H54 (cell line): ENCODE measurements around the gene CHST15.

Experiments
- DNase-seq: peaks from one replicate; pipeline ENCODE4 v3.0.0; 2011; ENCODE audit warnings: low spot score, mixed read lengths; ENCODE audit not compliant: insufficient read length
- FAIRE-seq: peaks from 3 replicates; lab custom pipeline; 2011; peaks lifted over from hg19 to GRCh38; lab: Jason Lieb, UNC
- POLR2A ChIP-seq: IDR thresholded peaks from 2 replicates; pipeline ENCODE4 v1.6.1; 2011; ENCODE audit warnings: low read depth, mild to moderate bottlenecking, low read length

Gene CHST15

DNA sequence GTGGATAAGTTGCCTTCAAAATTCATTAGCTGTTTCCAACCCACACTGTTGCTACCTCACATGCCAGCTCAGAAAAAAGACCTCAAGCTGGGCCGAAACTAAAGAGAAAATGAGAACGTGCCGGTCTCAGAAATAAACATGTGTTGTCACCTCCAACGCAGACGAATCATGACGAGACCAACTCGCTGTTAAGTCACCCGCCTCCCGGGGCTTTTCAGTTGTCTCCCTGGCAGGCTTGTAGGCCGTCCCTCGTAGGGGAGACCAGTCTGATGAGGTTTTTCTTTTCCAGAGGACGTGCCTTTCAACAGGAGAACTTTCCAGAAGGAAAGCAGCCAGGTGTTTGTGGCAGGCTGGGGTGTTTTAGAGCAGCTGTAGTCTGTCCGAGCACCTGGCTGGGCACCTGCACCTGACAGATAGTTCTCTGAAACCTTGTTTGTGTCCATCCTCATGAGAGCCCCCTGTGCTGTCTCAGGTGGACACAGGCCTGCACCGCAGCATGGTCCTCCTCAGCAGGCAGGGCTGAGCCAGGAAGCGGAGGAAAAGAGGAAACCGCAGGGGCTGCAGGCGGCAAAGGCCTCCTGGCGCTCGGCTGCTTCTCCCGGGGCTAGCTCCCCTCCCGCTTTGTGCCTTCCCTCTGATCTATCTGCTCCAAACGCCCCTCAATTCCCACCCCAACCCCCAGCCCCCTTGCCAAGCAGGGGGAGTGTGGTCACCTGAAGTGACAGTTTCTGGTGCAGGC lies 78.8 kb downstream of the CHST15 start:
- DNase-seq: no peak
- FAIRE-seq: no peak
- no peak for TF ChIP-seq POLR2A

DNA sequence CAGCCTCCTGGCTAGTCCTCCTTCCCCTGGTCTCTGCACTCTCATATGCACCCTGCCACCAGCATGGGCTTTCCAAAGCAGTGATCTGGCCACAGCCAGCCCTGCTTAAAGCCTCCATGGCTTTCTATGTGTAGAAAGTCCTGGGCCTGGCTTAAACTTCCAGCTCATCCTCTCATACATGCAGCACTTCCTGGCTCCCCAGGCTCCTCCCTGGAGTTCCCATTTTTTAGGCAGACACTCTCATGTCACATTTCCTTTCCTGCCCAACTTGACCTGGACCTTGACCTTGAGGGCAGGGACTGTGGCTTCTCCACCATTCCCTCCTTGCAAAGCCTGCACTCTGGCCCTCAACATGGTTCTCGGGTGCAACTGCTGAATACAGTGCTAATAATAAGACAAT lies 79.5 kb downstream of the CHST15 start:
- DNase-seq (no peak), FAIRE-seq (no peak)
- no peak for TF ChIP-seq POLR2A

DNA sequence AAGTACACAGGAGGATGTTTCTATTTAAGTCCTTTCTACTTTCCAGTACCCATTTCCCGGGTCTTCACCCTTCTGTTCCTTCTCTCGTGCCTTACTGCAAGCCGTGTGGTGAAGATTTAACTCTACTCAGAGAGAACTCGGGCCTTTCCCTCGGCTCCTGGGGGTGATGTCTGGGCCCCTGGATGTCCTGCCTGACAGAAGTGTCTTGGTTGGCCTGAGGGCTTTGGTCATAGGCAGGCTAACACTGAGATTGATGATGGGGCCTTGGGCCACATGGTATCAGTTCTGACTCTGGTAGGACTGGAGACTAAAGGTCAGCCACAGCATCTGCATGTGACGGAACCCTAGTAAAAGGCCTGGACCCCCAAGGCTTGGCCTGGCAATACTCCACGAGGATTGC lies 80.4 kb downstream of the CHST15 start:
- FAIRE-seq (no peak), DNase-seq (no peak)
- TF ChIP-seq POLR2A: no peak

DNA sequence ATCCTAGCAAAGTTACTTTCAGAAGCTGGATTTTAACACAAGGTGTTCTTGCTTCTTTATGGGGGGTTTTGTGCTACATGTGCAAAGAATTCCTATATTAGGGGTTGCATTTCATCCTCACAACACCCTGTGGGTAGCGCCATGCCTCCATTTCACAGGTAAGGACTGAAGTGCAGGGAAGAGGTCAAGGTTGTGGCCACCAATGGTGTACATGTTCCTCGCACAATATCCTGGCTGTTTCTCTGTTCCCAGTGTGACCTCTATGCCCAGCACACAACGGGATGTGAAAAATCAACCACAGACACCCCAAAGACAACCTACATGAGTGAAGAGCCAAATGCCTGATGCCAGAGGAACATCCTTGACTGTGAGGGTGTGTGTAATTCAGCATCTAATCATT lies 80.8 kb downstream of the CHST15 start:
- no peak for TF ChIP-seq POLR2A
- DNase-seq: no peak
- FAIRE-seq: no peak

DNA sequence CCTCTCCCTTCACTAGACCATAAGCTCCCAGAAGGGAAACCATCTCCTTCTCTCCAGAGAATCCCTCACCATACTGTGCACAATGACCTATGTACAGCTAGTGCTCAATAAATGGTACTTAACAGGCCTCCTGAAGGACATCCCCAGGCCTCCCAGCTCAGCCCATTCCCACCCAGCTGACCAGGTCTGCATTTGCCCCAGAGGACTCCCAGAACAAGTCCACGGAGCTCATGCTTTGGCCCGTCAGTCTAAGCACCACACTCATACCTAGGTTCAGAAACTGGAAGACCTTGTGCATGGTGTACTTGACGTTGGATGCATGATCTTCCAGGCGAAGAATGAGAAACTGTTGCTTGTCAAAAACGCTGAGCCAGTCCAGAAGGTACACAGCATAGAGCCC lies 81.3 kb downstream of the CHST15 start:
- no peak for TF ChIP-seq POLR2A
- no peak for FAIRE-seq
- no peak for DNase-seq

DNA sequence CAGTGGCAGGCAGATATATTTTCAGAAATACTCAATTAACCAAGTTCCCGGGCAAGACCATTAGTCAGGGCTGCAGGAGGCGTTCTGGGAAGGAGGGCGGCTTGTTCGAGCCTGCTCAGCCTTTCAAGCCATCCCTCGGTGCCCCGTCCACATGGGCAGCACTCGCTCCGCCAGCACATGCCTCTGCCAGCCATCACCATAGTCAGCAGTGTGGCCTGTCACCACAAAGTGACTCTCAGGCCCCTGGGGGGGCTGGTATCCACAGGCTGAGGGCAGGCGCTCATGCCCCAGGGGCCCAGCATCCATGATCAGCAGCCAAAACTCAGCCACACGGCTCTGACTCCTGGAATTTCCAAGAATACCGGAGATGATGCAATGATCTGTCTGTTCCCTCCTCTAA lies 81.9 kb downstream of the CHST15 start:
- no peak for TF ChIP-seq POLR2A
- DNase-seq (no peak), FAIRE-seq (no peak)

DNA sequence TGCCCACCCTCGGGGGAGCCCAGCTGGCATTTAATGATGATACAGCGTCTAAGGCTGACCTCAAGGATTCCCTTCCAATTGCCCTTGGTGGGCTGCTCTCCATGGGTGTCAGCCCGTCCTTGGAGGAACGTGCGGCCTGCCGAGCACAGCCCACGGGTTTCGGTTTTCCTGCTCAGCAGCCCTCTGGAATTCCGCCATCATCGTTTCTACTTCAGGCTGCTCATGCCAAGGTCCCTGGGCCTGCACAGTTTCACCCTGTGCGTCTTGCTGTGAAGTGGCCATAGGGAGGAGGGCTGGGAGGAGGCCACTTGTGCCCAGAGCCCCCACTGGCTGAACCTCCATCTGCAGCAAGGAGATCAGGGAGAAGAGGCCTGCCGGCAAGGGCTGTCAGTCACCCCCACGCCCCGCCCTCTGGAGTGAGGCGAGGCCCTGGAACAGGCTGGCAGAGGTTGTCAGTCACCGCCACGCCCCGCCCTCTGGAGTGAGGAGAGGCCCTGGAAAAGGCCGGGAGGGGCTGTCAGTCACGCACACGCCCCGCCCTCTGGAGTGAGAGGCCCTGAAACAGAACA lies 82.8 kb downstream of the CHST15 start:
- no peak for TF ChIP-seq POLR2A
- DNase-seq: no peak
- no peak for FAIRE-seq

DNA sequence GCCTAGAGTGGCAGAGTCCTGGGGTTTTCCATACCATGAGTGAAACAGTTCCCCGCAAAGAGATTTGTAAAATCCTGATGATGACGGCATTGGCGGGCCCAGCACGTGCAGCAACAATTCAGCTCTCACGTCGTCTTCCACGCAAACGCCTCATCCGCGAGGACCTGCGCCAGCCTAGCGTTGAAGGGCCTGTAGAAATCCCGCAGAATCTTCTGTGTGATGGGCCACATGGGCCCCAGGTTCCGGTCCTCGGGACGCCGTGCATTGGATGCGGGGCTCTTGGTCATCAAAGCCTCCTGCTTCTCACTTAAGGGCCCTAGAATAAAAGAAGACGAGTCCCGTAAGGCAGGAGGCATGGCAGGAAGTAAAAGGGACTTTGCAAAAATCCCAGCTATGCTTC lies 83.4 kb downstream of the CHST15 start:
- no peak for DNase-seq
- FAIRE-seq: no peak
- TF ChIP-seq POLR2A: no peak

DNA sequence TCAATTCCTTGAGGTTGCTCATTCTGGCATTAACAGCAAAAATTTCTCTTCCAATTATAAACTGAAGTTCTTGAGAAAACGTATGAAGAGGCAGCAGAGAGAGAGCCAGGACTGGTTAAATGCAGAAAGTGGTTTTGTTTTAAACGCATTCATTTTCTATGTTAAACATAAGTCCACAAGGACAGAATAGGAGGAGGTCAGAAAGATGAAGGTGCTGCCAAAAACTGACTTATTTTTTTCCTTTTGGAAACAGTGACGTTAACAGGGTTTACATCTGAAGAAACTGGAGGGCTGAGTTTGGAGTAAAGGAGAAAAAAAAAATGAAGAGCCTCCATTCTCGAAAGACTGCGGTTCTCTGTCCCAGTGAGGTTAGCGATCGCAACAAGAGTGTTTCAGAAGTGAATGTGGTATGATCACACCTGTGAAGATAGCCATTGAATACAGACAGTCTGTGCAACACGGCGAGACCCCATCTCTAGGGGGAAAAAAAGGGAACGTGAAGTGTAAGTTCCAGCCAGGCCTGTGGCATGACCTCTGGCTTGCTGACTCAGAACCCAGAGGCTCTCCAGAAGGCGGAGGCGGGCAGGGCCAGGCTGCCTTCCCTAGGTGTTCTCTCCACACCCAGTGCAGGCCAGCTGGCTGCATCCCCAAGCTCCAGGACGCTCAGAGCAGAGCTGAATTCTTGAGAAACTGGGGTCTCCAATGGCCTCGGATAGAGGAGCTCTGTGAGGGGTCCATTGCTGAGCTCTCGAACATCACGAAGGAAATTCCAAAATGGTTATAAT lies 84.0 kb downstream of the CHST15 start:
- no peak for FAIRE-seq
- DNase-seq: no peak
- TF ChIP-seq POLR2A: no peak

DNA sequence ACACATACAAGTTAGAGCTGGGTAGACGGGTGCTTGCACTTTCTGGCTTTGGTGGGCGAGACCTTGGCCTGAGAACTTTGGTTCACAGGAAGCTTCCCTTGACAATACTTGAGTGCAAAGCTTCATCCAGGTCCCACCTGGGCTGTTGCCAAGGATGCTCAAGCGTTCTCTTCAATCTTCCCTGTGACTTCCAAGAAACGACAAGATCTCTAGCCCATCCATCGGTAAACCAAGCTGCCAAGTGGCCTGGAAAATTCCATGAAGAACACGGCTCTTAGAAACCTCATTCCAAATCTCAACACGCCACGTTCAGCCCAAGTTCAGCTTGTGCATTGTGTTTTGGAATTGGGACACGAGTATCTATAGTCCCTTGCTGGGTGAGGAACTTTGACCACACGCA lies 84.7 kb downstream of the CHST15 start:
- FAIRE-seq (no peak), DNase-seq (no peak)
- no peak for TF ChIP-seq POLR2A

DNA sequence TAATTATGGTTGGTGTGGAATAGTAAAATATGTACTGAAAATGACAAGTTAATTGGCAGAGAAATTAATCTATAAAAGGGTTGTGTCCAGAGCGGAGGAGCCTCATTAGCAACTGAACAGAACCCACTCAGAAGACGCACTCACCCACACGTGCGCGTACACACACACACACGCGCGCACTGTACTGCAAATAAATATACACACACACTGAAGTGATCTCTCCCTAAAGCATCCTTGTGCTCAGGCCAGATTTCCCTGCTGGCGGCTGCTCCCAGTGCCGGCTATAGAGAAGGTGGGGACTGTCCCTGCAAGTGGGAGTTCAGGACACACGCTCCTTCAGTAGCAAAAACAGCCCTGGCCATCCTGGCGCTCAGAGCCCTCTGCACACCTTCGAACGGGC lies 85.2 kb downstream of the CHST15 start:
- no peak for TF ChIP-seq POLR2A
- FAIRE-seq (no peak), DNase-seq (no peak)

DNA sequence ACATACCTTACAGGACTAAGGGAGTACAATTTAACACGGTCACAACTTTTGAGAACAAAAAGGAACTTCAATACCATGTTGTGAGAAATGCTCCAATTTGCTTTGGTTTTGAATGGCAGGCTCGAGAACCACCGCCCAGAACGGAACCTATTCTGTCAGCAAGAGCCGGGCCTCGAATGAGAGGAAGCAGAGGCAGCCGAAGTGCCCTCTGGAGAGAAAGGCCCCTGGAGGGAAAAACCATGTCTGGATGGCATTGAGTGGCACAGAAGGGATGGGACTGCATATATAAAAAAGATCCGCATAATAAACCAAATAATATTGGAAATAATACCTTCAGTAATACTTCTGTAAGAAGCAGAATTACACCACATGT lies 85.6 kb downstream of the CHST15 start:
- TF ChIP-seq POLR2A: no peak
- no peak for FAIRE-seq
- DNase-seq: no peak

DNA sequence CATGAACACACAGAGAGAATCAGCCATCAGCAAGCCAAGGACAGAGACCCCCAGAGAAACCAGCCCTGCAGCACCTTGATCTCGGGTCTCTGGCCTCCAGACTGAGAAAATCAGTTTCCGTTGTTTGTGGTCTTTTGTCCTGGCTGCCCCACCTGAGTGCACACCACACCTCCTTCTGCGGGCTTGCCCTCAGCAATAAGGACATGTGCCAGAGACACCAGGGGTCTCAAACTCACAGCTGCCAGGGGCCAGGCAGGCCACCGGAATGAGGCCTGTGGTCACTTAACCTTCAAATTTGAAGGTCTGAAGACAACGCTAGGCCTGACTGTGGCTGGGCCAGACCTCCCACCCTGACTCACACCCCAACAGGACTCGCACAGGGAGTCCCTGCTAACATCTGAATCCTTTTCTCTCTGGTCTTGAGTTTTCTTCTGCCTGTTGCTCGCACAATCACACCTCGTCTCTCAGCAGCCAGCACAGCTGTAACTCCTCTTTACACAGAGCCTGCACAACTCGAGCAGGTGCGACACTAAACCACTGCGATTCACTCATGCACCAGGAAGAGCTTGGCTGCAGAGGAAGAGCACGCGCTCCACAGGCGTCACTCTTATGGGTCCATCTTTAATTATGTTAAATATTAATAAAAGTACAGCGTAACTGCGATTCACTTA lies 86.2 kb downstream of the CHST15 start:
- no peak for FAIRE-seq
- DNase-seq: no peak
- TF ChIP-seq POLR2A: no peak

DNA sequence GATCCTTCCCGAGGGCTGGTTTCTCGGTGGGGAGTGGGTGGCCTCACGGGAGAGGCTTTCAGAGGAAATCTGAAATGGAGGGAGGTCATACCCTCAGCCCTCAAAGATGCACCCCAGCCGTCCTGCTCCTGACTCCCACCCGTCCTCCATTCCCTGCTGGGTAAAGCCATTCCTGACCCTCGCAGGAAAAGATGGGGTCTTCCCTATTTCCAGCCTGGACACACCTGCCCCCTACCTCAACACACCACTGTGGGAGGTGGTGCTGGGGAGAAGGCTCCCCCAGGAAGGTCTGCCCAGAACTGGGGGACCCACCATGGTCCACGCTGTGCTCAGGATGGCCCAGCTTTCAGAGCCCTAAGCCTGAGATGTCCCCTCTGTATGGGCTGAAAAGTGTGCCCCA lies 86.9 kb downstream of the CHST15 start:
- FAIRE-seq (no peak), DNase-seq (no peak)
- no peak for TF ChIP-seq POLR2A
